ACC112 (cell line): Measurements from ENCODE around the gene RABEP1.

Source experiments
- H2AFZ ChIP-seq: fragments of 200-600 bp; sonication (generic); one replicate; pipeline ENCODE4 v1.6.0; 2017; ENCODE audit warnings: antibody characterized with exemption, low read length; ENCODE audit not compliant: unreplicated experiment
- H3K27ac ChIP-seq: fragments of 200-600 bp; sonication (generic); 2 replicates; pipeline ENCODE4 v1.5.1; 2014; ENCODE audit warnings: low read depth, mild to moderate bottlenecking, antibody characterized with exemption, low read length, moderate library complexity
- H3K27me3 ChIP-seq: fragments of 200-600 bp; sonication (generic); 2 replicates; pipeline ENCODE4 v1.6.1; 2014; ENCODE audit warnings: mild to moderate bottlenecking, antibody characterized with exemption, low read length, moderate library complexity, mixed read lengths; ENCODE audit not compliant: insufficient read depth
- H3K36me3 ChIP-seq: fragments of 200-600 bp; sonication (generic); 2 replicates; pipeline ENCODE4 v1.6.1; 2016; ENCODE audit warnings: mild to moderate bottlenecking, antibody characterized with exemption, low read length, moderate library complexity, mixed read lengths; ENCODE audit not compliant: insufficient read depth
- H3K4me1 ChIP-seq: fragments of 200-600 bp; sonication (generic); one replicate; pipeline ENCODE4 v1.6.1; 2016; ENCODE audit warnings: low read length, mixed read lengths; ENCODE audit not compliant: insufficient read depth, unreplicated experiment, control insufficient read depth
- H3K4me3 ChIP-seq: fragments of 200-600 bp; sonication (generic); 2 replicates; pipeline ENCODE4 v1.5.1; 2014; ENCODE audit warnings: mild to moderate bottlenecking, low read depth, low read length
- H3K79me2 ChIP-seq: fragments of 200-600 bp; sonication (generic); one replicate; pipeline ENCODE4 v1.6.0; 2016; ENCODE audit warnings: low read length; ENCODE audit not compliant: control insufficient read depth, unreplicated experiment, insufficient read depth

Gene RABEP1

GRCh38 chr17:5362162-5362811 is 80.2 kb downstream of the RABEP1 start:
- no peaks in the 10 kb centered on the region for H3K79me2 ChIP-seq
- H3K4me1 ChIP-seq, result no peaks in the 10 kb centered on the region
- H3K27me3 ChIP-seq, result no peaks in the 10 kb centered on the region
- no peak overlapping the region for H2AFZ ChIP-seq
- H3K27ac ChIP-seq, result no peak overlapping the region
- H3K36me3 ChIP-seq, result peaks cover 27% of the 10 kb centered on the region
- no peak overlapping the region for H3K4me3 ChIP-seq

GRCh38 chr17:5364156-5364555 is 82.1 kb downstream of the RABEP1 start:
- Histone ChIP-seq H3K36me3 (peaks cover 29% of the 10 kb centered on the region), H3K27ac (peak overlapping the region; percentile 13; the same call in 1 of the 2 replicates), H2AFZ (no peak overlapping the region), H3K4me3 (no peak overlapping the region), H3K27me3 (no peaks in the 10 kb centered on the region), H3K4me1 (no peaks in the 10 kb centered on the region), H3K79me2 (no peaks in the 10 kb centered on the region)

GRCh38 chr17:5364696-5365095 is 82.6 kb downstream of the RABEP1 start:
- no peak overlapping the region for H3K4me3 ChIP-seq
- no peaks in the 10 kb centered on the region for H3K27me3 ChIP-seq
- no peaks in the 10 kb centered on the region for H3K4me1 ChIP-seq
- no peak overlapping the region for H3K27ac ChIP-seq
- peaks cover 31% of the 10 kb centered on the region for H3K36me3 ChIP-seq
- H3K79me2 ChIP-seq, result no peaks in the 10 kb centered on the region
- no peak overlapping the region for H2AFZ ChIP-seq

- H3K36me3 ChIP-seq, result peaks cover 39% of the 10 kb centered on the region
- H3K27ac ChIP-seq, result no peak overlapping the region
- H2AFZ ChIP-seq, result no peak overlapping the region
- H3K27me3 ChIP-seq, result no peaks in the 10 kb centered on the region
- no peaks in the 10 kb centered on the region for H3K4me1 ChIP-seq
- no peaks in the 10 kb centered on the region for H3K79me2 ChIP-seq
- H3K4me3 ChIP-seq, result no peak overlapping the region
Measured at GRCh38 chr17:5365831-5366230, 83.7 kb downstream of the RABEP1 start.

- no peaks in the 10 kb centered on the region for H3K79me2 ChIP-seq
- H3K4me1 ChIP-seq, result no peaks in the 10 kb centered on the region
- H3K27ac ChIP-seq, result no peak overlapping the region
- H3K4me3 ChIP-seq, result no peak overlapping the region
- H2AFZ ChIP-seq, result no peak overlapping the region
- peaks cover 28% of the 10 kb centered on the region for H3K36me3 ChIP-seq
- H3K27me3 ChIP-seq, result no peaks in the 10 kb centered on the region
Measured at GRCh38 chr17:5370411-5370810, 88.3 kb downstream of the RABEP1 start.

- Histone ChIP-seq H3K36me3 (peaks cover 25% of the 10 kb centered on the region), H3K27ac (no peak overlapping the region), H3K4me3 (no peak overlapping the region), H2AFZ (no peak overlapping the region), H3K27me3 (no peaks in the 10 kb centered on the region), H3K79me2 (no peaks in the 10 kb centered on the region), H3K4me1 (no peaks in the 10 kb centered on the region)
Measured at GRCh38 chr17:5373112-5373511, 91.0 kb downstream of the RABEP1 start.

GRCh38 chr17:5378566-5379207 is 96.6 kb downstream of the RABEP1 start:
- Histone ChIP-seq H3K4me3 (no peak overlapping the region), H2AFZ (no peak overlapping the region), H3K27me3 (no peaks in the 10 kb centered on the region), H3K27ac (no peak overlapping the region), H3K4me1 (peaks cover 10% of the 10 kb centered on the region), H3K79me2 (no peaks in the 10 kb centered on the region), H3K36me3 (peaks cover 21% of the 10 kb centered on the region; the same call in 1 of the 2 replicates)

GRCh38 chr17:5379351-5380107 is 97.4 kb downstream of the RABEP1 start:
- H3K27ac ChIP-seq, result no peak overlapping the region
- H3K4me1 ChIP-seq, result peaks cover 10% of the 10 kb centered on the region
- H3K79me2 ChIP-seq, result no peaks in the 10 kb centered on the region
- peaks cover 27% of the 10 kb centered on the region; the same call in 1 of the 2 replicates for H3K36me3 ChIP-seq
- H3K4me3 ChIP-seq, result no peak overlapping the region
- no peaks in the 10 kb centered on the region for H3K27me3 ChIP-seq
- H2AFZ ChIP-seq, result no peak overlapping the region

- H2AFZ ChIP-seq, result no peak overlapping the region
- no peaks in the 10 kb centered on the region for H3K27me3 ChIP-seq
- no peak overlapping the region for H3K27ac ChIP-seq
- H3K4me3 ChIP-seq, result no peak overlapping the region
- H3K4me1 ChIP-seq, result peaks cover 10% of the 10 kb centered on the region
- no peaks in the 10 kb centered on the region for H3K79me2 ChIP-seq
- H3K36me3 ChIP-seq, result peaks cover 27% of the 10 kb centered on the region; the same call in 1 of the 2 replicates
Measured at GRCh38 chr17:5380491-5381135, 98.5 kb downstream of the RABEP1 start.

- Histone ChIP-seq H3K27ac (no peak overlapping the region), H3K79me2 (no peaks in the 10 kb centered on the region), H3K4me1 (peaks cover 10% of the 10 kb centered on the region), H3K27me3 (no peaks in the 10 kb centered on the region), H3K36me3 (peaks cover 36% of the 10 kb centered on the region), H2AFZ (no peak overlapping the region), H3K4me3 (no peak overlapping the region)
Measured at GRCh38 chr17:5381542-5381941, 99.5 kb downstream of the RABEP1 start.
